Stimulated activated CD4-positive, alpha-beta T cell treated with anti-CD3 and anti-CD28 coated beads, Interleukin-4, amount 100 ng/mL, for 48 hours (primary cell): ENCODE measurements around the gene CADM2.

Source experiments
- DNase-seq, 2 donors: peaks; one replicate each; pipeline ENCODE4 v3.0.0-alpha.2; 2020; ENCODE audit warnings: low read depth in 2 of 2

The CADM2 gene

GRCh38 chr3:85189731-85190130 lies 230.9 kb downstream of the CADM2 start:
- no peak for DNase-seq

GRCh38 chr3:85193565-85193964 lies 234.8 kb downstream of the CADM2 start:
- no peak for DNase-seq

DNA sequence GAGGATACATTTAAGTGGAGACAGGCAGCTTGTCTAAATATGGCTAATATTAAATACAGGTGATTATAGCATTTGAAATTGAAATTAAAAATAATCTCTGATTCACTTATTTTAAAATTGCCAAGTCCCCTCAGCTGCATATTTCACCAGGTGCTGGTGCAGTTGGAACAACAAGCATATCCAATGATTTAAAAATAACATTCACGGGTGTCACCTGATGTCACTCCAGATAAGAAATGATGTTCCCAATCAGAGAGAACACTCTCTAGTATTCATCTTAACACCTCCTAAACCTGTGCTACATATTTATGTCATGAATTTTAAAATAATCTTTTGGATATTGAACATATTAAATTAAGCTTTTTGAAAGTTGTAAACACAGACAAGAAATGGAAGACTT lies 249.9 kb downstream of the CADM2 start:
- DNase-seq = no peak

DNA sequence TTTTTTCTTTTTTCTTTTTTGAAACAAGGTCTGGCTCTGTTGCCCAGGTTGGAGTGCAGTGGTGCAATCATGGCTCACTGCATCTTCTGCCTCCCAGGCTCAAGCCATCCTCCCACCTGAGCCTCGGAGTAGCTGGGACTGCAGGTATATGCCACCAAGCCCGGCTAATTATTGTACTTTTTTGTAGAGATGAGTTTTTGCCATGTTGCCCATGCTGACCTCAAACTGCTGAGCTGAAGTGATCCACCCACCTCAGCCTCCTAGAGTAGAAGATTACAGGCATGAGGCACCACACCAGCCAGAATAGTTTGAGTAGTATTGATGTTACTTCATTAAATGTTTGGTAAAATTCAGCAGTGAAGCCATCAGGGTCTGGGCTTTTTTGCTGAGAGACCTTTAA lies 251.8 kb downstream of the CADM2 start:
- no peak for DNase-seq

GRCh38 chr3:85228966-85229365 lies 270.2 kb downstream of the CADM2 start:
- DNase-seq = no peak

- no peak for DNase-seq
Observed at GRCh38 chr3:85244091-85244490, 285.3 kb downstream of the CADM2 start.

DNA sequence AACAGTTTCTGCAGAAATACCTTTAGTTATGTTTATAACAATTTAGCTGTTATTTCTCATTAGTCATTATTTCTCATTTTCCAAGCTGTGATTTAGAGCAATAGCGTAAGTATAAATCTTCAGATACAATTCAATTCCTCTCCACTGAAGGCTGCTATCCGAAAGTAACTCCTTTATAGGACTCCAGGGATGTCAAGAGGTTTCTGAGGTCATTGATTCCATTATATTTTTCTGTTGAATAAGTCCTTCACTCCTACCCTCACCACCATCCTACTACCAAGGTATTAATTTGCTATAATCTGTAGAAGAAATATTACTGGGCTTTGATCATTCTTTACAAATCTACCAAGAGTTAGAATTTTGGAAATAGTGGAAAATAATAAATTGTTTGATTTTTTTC lies 285.7 kb downstream of the CADM2 start:
- no peak for DNase-seq

GRCh38 chr3:85251766-85252165 lies 293.0 kb downstream of the CADM2 start:
- DNase-seq = no peak

DNA sequence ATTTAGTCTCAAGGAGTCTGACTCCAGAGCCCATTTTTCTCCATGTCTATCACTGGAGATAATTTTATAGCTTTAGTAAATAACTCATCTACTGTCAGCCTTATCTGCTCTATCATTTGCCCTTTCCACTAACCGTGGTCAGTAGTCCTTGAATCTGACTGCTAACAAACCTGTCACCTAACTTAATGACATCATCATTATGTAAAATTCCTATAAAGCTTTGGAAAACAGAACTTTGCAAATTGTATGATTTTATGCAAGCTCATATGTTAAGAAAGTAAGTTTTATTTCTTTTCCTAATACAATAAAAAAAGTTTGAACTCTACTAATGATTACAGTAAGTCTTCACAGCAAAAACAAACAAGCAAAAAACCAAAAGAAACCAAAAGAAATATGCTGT lies 293.9 kb downstream of the CADM2 start:
- no peak for DNase-seq

DNA sequence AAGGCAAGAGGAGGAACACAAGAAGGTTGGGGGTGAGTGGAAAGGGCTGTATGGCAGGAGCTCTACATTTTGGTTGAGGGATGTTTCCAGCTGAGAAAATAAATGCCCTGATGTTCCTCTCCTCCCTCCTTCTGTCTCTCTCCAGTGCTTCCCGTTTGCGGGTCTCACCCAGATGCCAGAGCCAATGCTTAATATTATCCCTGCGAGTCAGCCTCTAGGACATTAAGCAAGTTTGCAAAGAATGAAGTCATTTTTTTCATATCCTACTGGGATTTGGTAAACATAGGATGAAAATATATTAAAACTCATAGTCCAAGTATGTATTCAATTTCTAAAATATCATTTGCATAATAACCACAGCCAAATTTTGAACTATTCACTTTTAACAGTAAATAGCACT lies 295.9 kb downstream of the CADM2 start:
- no peak for DNase-seq

DNA sequence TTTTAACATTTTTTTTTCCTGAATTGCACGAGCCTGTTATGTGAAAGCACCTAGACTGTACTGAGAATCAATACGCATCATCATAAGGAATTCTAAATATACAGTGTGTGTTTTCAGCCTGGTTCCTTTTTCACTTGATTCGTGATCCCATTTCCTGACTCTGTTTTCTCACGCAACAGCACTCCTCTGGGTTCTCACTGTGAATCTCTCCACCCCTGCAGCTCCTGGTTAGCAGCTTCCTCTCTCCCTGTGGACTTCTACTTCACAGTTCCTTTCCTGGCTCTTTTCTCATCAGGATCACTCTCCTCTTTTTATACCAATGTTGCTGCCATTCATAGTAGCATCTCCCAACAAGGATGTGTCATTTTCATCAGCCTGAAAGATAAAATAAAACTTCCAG lies 297.2 kb downstream of the CADM2 start:
- no peak for DNase-seq

DNA sequence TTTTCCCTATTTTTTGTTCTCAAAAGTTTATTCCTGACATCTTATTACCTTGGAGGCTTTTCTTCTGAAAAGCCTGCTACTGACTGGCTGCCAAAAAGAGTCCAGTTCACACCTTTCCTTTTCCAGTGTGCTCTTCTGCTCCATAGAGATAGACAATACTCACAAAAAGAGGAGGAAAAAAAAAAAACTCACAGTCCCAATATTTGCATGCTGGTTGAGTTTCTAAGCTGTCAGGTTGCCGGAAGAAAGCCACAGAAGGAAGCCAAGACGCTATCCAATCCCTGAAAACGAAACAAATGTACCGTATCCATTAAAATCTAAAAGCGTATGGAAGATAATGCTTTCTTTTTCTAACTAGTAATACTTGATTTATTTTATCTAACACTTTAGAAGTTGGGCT lies 299.5 kb downstream of the CADM2 start:
- no peak for DNase-seq

DNA sequence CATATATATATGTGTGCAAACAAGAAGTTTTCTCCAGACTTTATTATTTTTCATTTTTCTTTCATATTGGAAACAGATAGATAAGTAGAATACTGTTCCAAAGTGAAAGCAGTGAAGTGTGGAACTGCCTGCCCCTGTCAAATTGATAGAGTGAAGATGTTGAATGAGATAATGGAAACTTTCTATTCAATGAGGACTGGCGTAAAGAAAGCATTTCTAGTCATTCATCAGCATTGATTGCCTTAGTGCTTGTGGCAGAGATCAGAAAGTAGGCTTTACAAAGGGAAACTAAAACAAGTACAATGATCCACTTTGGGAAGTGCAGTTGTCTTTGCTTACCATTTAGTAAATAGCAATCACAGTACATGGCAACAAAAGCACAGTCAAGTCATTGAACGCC lies 300.0 kb downstream of the CADM2 start:
- DNase-seq = no peak

- DNase-seq = no peak
Observed at GRCh38 chr3:85259748-85260147, 301.0 kb downstream of the CADM2 start.

- no peak for DNase-seq
Observed at GRCh38 chr3:85264381-85264780, 305.6 kb downstream of the CADM2 start.

DNA sequence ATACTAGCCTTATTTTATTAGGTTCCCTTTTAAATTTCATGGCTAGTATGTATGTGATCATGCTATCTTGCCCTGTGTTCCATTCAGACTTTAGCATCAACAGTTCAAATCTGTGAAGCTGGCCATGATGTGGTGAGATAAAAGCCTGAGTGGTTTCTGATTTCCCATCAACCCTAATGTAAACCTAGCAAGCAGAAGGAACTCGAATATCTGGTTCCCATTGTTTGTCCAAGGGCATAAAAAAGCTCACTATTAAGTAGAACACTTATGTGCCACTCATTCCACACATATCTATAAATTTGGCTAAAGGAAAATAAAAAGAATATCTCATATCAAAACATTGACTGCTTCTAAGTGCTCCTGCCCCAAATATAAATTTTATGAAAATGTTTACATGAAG lies 311.7 kb downstream of the CADM2 start:
- no peak for DNase-seq

GRCh38 chr3:85271911-85272310 lies 313.1 kb downstream of the CADM2 start:
- no peak for DNase-seq

GRCh38 chr3:85288257-85288656 lies 329.5 kb downstream of the CADM2 start:
- no peak for DNase-seq

GRCh38 chr3:85297291-85297690 lies 338.5 kb downstream of the CADM2 start:
- DNase-seq = no peak

GRCh38 chr3:85298032-85298431 lies 339.2 kb downstream of the CADM2 start:
- DNase-seq = no peak

DNA sequence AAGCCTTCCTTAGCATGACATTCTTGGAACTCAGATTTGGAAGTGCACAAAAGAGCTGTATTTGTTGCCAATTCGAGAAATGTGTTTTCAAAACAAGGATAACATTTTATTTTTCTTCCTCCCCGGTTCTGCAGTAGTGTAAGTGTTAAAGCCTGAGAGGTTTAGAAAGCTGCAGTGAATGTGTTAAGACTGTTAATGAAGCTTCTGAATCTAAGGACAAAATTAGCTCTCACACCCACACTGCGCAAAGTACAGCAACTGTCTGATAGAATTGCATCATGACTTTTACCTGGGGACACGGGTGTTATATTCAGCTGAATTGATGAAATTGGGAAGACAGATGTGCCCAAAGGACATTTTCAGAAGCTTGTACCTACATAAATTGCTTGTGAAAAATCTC lies 344.4 kb downstream of the CADM2 start:
- DNase-seq = no peak

- DNase-seq = no peak
Observed at GRCh38 chr3:85304360-85304964, 345.7 kb downstream of the CADM2 start.

- no peak for DNase-seq
Observed at GRCh38 chr3:85312331-85312730, 353.5 kb downstream of the CADM2 start.

- no peak for DNase-seq
Observed at GRCh38 chr3:85313380-85313779, 354.6 kb downstream of the CADM2 start.

DNA sequence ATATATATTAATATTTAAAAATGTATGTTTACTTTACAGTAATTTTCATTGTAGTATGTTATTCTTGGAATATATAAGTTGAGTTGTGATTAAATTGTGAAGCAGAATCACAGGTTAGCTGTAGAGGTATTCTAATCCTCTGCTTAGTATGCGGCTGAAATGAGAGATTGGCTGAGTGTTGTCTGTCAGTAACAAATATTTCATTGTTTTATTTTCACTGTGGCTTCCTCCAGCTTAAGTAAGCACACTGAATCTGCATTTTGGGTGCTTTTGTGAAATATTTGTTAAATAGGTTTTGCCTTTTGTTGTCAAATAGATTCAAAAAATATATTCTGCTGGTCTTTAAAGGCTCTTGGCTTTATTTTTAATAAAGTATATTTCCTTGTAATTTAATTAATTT lies 357.5 kb downstream of the CADM2 start:
- no peak for DNase-seq
